K562 (cell line): ENCODE measurements around the gene CAPZB.

Experiments used
- CTCF ChIP-seq, 3 experiments: IDR thresholded peaks in 2 of 3; conservative IDR thresholded peaks in 1 of 3; 2 replicates each; pipeline ENCODE4 v1.5.1; 2011 to 2012; ENCODE audit warnings: low read length in 3 of 3, mild to moderate bottlenecking in 3 of 3, control low read depth in 2 of 3, improper control_type of control experiment in 1 of 3, inconsistent platforms in 1 of 3, low read depth in 1 of 3, mixed read lengths in 1 of 3, moderate library complexity in 1 of 3; ENCODE audit not compliant: insufficient read depth in 2 of 3
- ELK1 ChIP-seq: sonication (generic); formaldehyde crosslinking; IDR thresholded peaks from 2 replicates; pipeline ENCODE4 v1.8.1; 2022; ENCODE audit warnings: missing genetic modification reagents
- EZH2 ChIP-seq: IDR thresholded peaks from 2 replicates; pipeline ENCODE4 v1.6.1; 2012; ENCODE audit warnings: low read depth, mild to moderate bottlenecking, inconsistent platforms, low read length, borderline replicate concordance
- GABPB1 ChIP-seq: sonication (generic); formaldehyde crosslinking; IDR thresholded peaks from 2 replicates; pipeline ENCODE4 v1.8.0; 2022; ENCODE audit warnings: mild to moderate bottlenecking, missing genetic modification reagents
- GATAD2A ChIP-seq: fragments of 450-650 bp; IDR thresholded peaks from 2 replicates; pipeline ENCODE4 v1.6.1; 2017
- HCFC1 ChIP-seq: IDR thresholded peaks from 2 replicates; pipeline ENCODE4 v1.6.1; 2012; ENCODE audit warnings: low read depth, low read length, improper control_type of control experiment
- NCOA6 ChIP-seq: fragments of 450-650 bp; IDR thresholded peaks from 2 replicates; pipeline ENCODE4 v1.6.1; 2017; ENCODE audit warnings: mild to moderate bottlenecking
- NR2C2 ChIP-seq, 2 experiments: fragments of 200-800 bp in 1 of 2; sonication (Bioruptor generic) in 1 of 2; sonication (generic) in 1 of 2; formaldehyde crosslinking in 1 of 2; IDR thresholded peaks; 2 replicates each; pipeline versions ENCODE4 v1.6.1 to v1.8.0; 2016 to 2022; ENCODE audit warnings: mild to moderate bottlenecking in 1 of 2, missing compliant biosample characterization in 1 of 2, missing genetic modification characterization in 1 of 2, missing genetic modification reagents in 1 of 2
- POLR2AphosphoS5 ChIP-seq: IDR thresholded peaks from 2 replicates; pipeline ENCODE4 v1.6.1; 2011; ENCODE audit warnings: mild to moderate bottlenecking, low read depth, low read length, moderate library complexity; ENCODE audit not compliant: control insufficient read depth, insufficient read depth
- ZBTB1 ChIP-seq: sonication (generic); formaldehyde crosslinking; IDR thresholded peaks from 2 replicates; pipeline ENCODE4 v1.8.1; 2023; ENCODE audit warnings: missing genetic modification reagents, low read depth, mild to moderate bottlenecking, borderline replicate concordance
- ZNF408 ChIP-seq: fragments of 250-450 bp; sonication (Bioruptor Pico); IDR thresholded peaks from 2 replicates; pipeline ENCODE4 v1.4.0; 2020; ENCODE audit warnings: low read depth, mild to moderate bottlenecking, moderate library complexity

GRCh38 chr1:19410393-19410792, 74.9 kb downstream of the CAPZB start:
- no peak for TF ChIP-seq POLR2AphosphoS5
- peak in 2 of 3 experiments; percentile 19 to 37; a peak in 4 of 6 replicates for TF ChIP-seq CTCF (IDR thresholded peaks at IDR 0.05 in 2 of 3, conservative IDR thresholded peaks at IDR 0.05 in 1 of 3; ENCODE audit: insufficient read depth in 2 of 3, low read depth in 1 of 3, low read length in 3 of 3)
- no peak for TF ChIP-seq GABPB1 (CRISPR knock-in tag)
- TF ChIP-seq ZBTB1 (CRISPR knock-in tag) = no peak
- no peak for TF ChIP-seq NCOA6
- TF ChIP-seq ZNF408 (CRISPR knock-in tag) = no peak
- no peak for TF ChIP-seq GATAD2A
- TF ChIP-seq ELK1 (CRISPR knock-in tag) = no peak
- no peak for TF ChIP-seq NR2C2 (CRISPR knock-in tag; IDR thresholded peaks at IDR 0.05)
- TF ChIP-seq NR2C2 (tag; IDR thresholded peaks at IDR 0.05) = no peak
- TF ChIP-seq HCFC1 = no peak
- TF ChIP-seq EZH2 = no peak
